ENCODE data around the gene TTF2. TPM values are rescaled to one million over a fixed set of nuclear protein-coding genes. Genes with fewer than 3 reads are reported as not detected.

Gene TTF2
- total RNA-seq, 1 donor from 2014 or later, result 58.4 TPM

GRCh38 chr1:117138106-117138505, 78.0 kb downstream of the TTF2 start:
- H3K4me1 Mint-ChIP-seq (ENCODE audit: low read depth), result peaks cover 11% of the 10 kb centered on the region
- H3K27me3 Mint-ChIP-seq, result no peaks in the 10 kb centered on the region
- TF ChIP-seq CTCF (IDR thresholded peaks at IDR 0.05; ENCODE audit: unreplicated experiment), result no peak
- no peak for DNase-seq (ENCODE audit: low spot score, unreplicated experiment)
- H3K4me3 Mint-ChIP-seq (ENCODE audit: low read depth), result no peak overlapping the region
- no peak overlapping the region for H3K27ac Mint-ChIP-seq
- H3K36me3 Mint-ChIP-seq (ENCODE audit: insufficient read depth), result no peaks in the 10 kb centered on the region
- H3K9me3 Mint-ChIP-seq (ENCODE audit: low read depth), result no peaks in the 10 kb centered on the region

DNA sequence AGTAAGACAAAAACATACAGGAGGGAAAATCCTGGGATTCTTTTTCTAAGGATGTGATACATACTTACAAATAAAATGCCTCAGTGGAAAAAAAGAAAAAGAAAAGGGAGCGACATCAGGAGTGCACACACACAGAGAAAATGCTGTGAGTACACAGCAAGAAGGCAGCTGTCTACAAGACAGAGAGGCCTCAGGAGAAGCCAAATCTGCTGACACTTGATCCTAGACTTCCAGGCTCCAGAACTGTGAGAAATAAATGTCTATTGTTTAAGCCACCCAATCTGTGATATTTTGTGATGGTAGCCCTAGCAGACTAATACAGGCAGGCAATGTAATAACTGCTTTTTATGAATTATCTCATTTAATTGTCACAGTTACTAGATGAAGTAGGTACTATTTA, 78.4 kb downstream of the TTF2 start:
- no peak for TF ChIP-seq CTCF (IDR thresholded peaks at IDR 0.05; ENCODE audit: unreplicated experiment)
- Mint-ChIP-seq H3K9me3 (ENCODE audit: low read depth) (no peaks in the 10 kb centered on the region), H3K27me3 (no peaks in the 10 kb centered on the region), H3K27ac (no peak overlapping the region), H3K4me1 (ENCODE audit: low read depth) (peaks cover 15% of the 10 kb centered on the region), H3K36me3 (ENCODE audit: insufficient read depth) (no peaks in the 10 kb centered on the region), H3K4me3 (ENCODE audit: low read depth) (no peak overlapping the region)
- no peak for DNase-seq (ENCODE audit: low spot score, unreplicated experiment)

DNA sequence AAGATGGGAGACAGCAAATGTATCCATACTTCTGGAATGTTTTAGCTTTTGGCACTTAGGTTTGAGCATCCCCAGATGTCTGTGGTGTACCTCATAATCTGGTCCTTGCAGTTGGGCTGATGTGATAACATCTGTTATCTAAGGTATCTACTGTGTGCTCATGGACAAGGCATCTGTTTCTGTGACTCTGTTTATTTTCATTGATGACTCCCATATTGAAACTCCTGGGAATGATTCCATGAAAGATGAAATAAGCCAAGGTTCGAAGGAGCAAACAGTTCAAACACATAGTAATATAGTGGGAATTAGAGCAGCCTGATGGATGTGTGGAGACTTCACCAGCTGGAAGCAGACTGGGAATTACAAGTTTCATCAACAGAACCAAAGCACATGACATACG, 82.1 kb downstream of the TTF2 start:
- Mint-ChIP-seq H3K36me3 (ENCODE audit: insufficient read depth) (no peaks in the 10 kb centered on the region), H3K27me3 (no peaks in the 10 kb centered on the region), H3K9me3 (ENCODE audit: low read depth) (no peaks in the 10 kb centered on the region), H3K27ac (no peak overlapping the region), H3K4me3 (ENCODE audit: low read depth) (no peak overlapping the region), H3K4me1 (ENCODE audit: low read depth) (peaks cover 21% of the 10 kb centered on the region)
- TF ChIP-seq CTCF (IDR thresholded peaks at IDR 0.05; ENCODE audit: unreplicated experiment), result no peak
- no peak for DNase-seq (ENCODE audit: low spot score, unreplicated experiment)

GRCh38 chr1:117143172-117143571, 83.0 kb downstream of the TTF2 start:
- Mint-ChIP-seq H3K4me3 (ENCODE audit: low read depth) (no peak overlapping the region), H3K27ac (no peak overlapping the region), H3K27me3 (no peaks in the 10 kb centered on the region), H3K4me1 (ENCODE audit: low read depth) (peaks cover 22% of the 10 kb centered on the region), H3K36me3 (ENCODE audit: insufficient read depth) (no peaks in the 10 kb centered on the region), H3K9me3 (ENCODE audit: low read depth) (no peaks in the 10 kb centered on the region)
- no peak for DNase-seq (ENCODE audit: low spot score, unreplicated experiment)
- no peak for TF ChIP-seq CTCF (IDR thresholded peaks at IDR 0.05; ENCODE audit: unreplicated experiment)

- H3K9me3 Mint-ChIP-seq (ENCODE audit: low read depth), result no peaks in the 10 kb centered on the region
- no peaks in the 10 kb centered on the region for H3K27me3 Mint-ChIP-seq
- no peaks in the 10 kb centered on the region for H3K36me3 Mint-ChIP-seq (ENCODE audit: insufficient read depth)
- peaks cover 23% of the 10 kb centered on the region for H3K4me1 Mint-ChIP-seq (ENCODE audit: low read depth)
- no peak for TF ChIP-seq CTCF (IDR thresholded peaks at IDR 0.05; ENCODE audit: unreplicated experiment)
- no peak overlapping the region for H3K27ac Mint-ChIP-seq
- no peak overlapping the region for H3K4me3 Mint-ChIP-seq (ENCODE audit: low read depth)
- no peak for DNase-seq (ENCODE audit: low spot score, unreplicated experiment)
Measured at GRCh38 chr1:117143871-117144270, 83.7 kb downstream of the TTF2 start.
